Activated T-cell treated with anti-CD3 and anti-CD28 coated beads, Interleukin-2, amount 50 U/mL, for 72 hours (primary cell): ENCODE results near the gene JRKL. TPM values are rescaled to one million over a fixed set of nuclear protein-coding genes. Genes with fewer than 3 reads are reported as not detected.

Experiments used
- ATAC-seq, 2 donors: fragments of 150-1000 bp; cut with Tn5 transposase; replicated peaks in 1 of 2; 2 replicates each; pipeline ENCODE4 v1.10.0; 2021; ENCODE audit warnings: moderate library complexity in 2 of 2, mild to moderate bottlenecking in 1 of 2
- DNase-seq, 2 donors: peaks; one replicate each; pipeline ENCODE4 v3.0.0; 2021 to 2022; ENCODE audit warnings: mixed read lengths in 1 of 2
- H3K27ac Mint-ChIP-seq: one replicate; pipeline ENCODE4 v1.8.0; 2022; ENCODE audit warnings: mild to moderate bottlenecking, moderate library complexity, mixed read lengths
- H3K27me3 Mint-ChIP-seq: one replicate; pipeline ENCODE4 v1.8.0; 2022; ENCODE audit warnings: low read depth, mixed read lengths
- H3K36me3 Mint-ChIP-seq, 2 donors: one replicate each; pipeline ENCODE4 v1.8.0; 2022; ENCODE audit warnings: mixed read lengths in 2 of 2, mild to moderate bottlenecking in 1 of 2; ENCODE audit not compliant: insufficient read depth in 2 of 2
- H3K4me1 Mint-ChIP-seq: one replicate; pipeline ENCODE4 v1.8.0; 2022; ENCODE audit warnings: low read depth, mixed read lengths
- H3K4me3 Mint-ChIP-seq, 2 donors: one replicate each; pipeline ENCODE4 v1.8.0; 2022; ENCODE audit warnings: mild to moderate bottlenecking in 2 of 2, mixed read lengths in 2 of 2, moderate library complexity in 2 of 2
- H3K9me3 Mint-ChIP-seq, 2 donors: one replicate each; pipeline ENCODE4 v1.8.0; 2022; ENCODE audit warnings: mixed read lengths in 2 of 2
- total RNA-seq, 2 donors: library from RNA; stranded (reverse); gene quantifications; one replicate each; pipeline ENCODE4 v1.2.3, GENCODE V29; 2022

The JRKL gene
- total RNA-seq = 10 to 100 TPM; 10.6 to 11.0 TPM

- peak; percentile 97 for ATAC-seq
- Mint-ChIP-seq H3K27me3 (no peaks in the 10 kb centered on the region), H3K27ac (peak within 1 kb of the TSS; percentile 95), H3K9me3 (no peaks in the 10 kb centered on the region), H3K4me1 (peaks cover 76% of the 10 kb centered on the region), H3K36me3 (peaks cover 2 to 18% of the 10 kb centered on the region in 2 donors), H3K4me3 (peak within 1 kb of the TSS; percentile 85 to 92)
- peak; percentile 99 for DNase-seq
Measured at GRCh38 chr11:96389720-96390487, at the start of gene JRKL, which contains the start of gene CCDC82. Gene JRKL, plus strand, starts transcription at chr11:96390013. Its CDS starts 637 bp downstream, at chr11:96390650. Gene CCDC82, minus strand, starts transcription at chr11:96389912. Its CDS starts 5,165 bp downstream, at chr11:96384747.

DNA sequence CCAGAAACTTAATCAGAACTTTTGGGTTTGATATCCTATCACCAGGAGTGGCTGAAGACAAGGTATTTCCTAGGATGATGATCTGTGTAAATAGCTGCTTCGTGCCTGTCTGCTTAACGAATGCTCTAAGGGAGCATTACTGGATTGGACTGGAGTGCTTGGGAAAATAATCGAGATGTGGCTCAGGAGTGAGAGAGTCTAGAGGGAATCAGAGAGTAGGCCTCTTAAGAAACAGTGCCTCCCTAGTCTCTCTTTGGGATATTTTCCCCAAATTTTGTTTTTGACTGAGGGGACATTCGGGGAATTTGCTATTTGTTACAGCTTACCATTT, 49.3 kb upstream of the JRKL start:
- peaks cover 0 to 1% of the 10 kb centered on the region in 2 donors for H3K9me3 Mint-ChIP-seq
- H3K27me3 Mint-ChIP-seq = no peaks in the 10 kb centered on the region
- peak overlapping the region; percentile 94 to 99 for H3K4me3 Mint-ChIP-seq
- DNase-seq = no peak
- H3K27ac Mint-ChIP-seq = peak overlapping the region; percentile 98
- peaks cover 7 to 19% of the 10 kb centered on the region in 2 donors for H3K36me3 Mint-ChIP-seq
- H3K4me1 Mint-ChIP-seq = peaks cover 56% of the 10 kb centered on the region
- ATAC-seq = no peak

GRCh38 chr11:96341211-96342013, 48.4 kb upstream of the JRKL start:
- Mint-ChIP-seq H3K27me3 (no peaks in the 10 kb centered on the region), H3K9me3 (peaks cover 0 to 1% of the 10 kb centered on the region in 2 donors), H3K4me1 (peaks cover 48% of the 10 kb centered on the region), H3K27ac (peak overlapping the region; percentile 98), H3K4me3 (peak overlapping the region; percentile 94 to 99), H3K36me3 (peaks cover 5 to 16% of the 10 kb centered on the region in 2 donors)
- peak; percentile 67 for ATAC-seq
- DNase-seq = peak; percentile 79 to 81

DNA sequence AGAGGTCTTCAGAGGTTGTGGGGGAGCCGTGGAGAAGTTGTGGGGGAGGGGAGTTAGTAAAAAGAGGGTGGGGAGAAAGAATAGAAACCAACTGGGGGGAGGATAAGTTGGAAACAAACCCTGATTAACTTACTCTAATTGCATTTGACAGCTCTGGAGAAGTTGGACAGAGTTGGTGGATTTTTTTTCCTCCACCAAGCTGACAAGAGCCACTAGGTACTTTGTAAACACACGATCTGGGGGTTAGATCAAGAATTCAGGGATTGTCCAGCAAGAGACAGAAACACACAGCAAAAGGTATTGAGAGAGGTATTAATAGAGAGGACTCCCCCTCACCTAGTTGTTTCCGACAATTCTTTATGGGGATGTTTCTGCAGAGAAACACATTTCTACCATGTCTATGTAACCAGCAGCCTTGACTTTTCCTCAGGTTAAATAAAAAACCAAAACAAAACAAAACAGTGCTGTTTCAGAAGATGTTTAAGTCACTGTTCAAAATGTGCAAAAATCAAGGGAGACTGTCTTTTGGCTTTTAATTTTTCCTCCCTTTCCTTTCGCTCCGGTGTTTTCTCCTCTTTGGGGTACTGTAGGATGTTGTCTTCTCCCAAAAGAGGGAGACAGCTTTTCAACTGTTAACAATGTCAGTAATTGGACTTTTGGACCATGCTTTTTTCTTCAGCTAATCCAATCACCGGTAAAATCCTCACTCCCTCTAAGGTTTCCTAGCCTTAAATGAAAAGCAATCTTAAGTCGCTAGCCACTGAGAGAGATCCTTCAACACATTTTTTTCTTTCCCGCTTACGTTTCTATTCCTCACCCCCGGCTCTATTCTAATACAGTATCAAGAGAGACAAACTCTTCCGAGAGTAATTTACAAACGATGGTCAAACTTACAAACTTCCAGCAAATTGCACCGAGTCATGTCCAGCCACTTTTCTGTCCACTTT, 47.5 kb upstream of the JRKL start:
- ATAC-seq (no peak), DNase-seq (no peak)
- Mint-ChIP-seq H3K4me1 (peaks cover 39% of the 10 kb centered on the region), H3K27ac (peak overlapping the region; percentile 98), H3K36me3 (peaks cover 6 to 16% of the 10 kb centered on the region in 2 donors), H3K27me3 (no peaks in the 10 kb centered on the region), H3K4me3 (peak overlapping the region; percentile 94 to 99), H3K9me3 (peaks cover 0 to 1% of the 10 kb centered on the region in 2 donors)

DNA sequence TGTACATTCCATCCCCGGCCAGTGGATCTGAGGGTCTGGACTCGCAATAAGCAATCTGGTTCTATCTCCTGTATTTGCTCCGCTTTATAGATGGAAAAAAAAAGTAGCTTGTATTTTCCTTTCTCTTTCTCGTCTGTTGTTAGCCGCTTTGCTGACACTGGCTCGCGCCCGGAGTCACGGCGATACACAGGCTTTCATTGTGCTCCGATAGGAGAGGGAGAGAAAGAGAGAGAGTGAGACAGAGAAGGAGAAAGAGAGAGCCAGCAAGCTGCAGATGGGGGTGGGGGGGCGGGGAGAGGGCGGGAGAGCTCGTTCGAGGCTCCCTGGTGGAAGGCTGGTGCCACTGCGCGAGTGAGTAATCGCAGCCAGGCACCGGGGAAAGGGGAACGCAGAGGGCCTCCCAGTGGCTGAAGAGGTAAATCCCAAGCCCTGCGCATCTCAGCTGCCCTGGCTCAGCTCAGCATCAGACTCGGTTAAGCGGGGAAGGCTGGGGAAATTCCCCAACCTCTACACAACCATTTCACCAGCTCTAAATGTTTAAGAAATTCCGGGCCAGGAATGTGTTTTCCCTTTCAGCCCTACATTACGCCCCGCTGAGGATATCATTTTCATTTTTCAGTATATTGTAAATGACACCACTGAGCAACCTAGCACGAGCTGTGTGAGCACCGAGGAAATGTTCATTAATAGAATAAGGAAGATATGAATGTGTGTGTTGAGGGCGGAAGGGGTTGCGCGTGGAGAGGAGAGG, 46.7 kb upstream of the JRKL start, which contains the start of gene MAML2:
Gene MAML2 (minus strand): TSS at position 235 of the 751 bp plus-strand sequence. CDS start 1,300 bp downstream, outside the sequence.
- ATAC-seq = peak; percentile 80 to 84
- peaks cover 30% of the 10 kb centered on the region for H3K4me1 Mint-ChIP-seq
- peak within 1 kb of the TSS; percentile 94 to 99 for H3K4me3 Mint-ChIP-seq
- peak within 1 kb of the TSS; percentile 98 for H3K27ac Mint-ChIP-seq
- H3K27me3 Mint-ChIP-seq = no peaks in the 10 kb centered on the region
- peak; percentile 89 to 93 for DNase-seq
- H3K36me3 Mint-ChIP-seq = peaks cover 6 to 16% of the 10 kb centered on the region in 2 donors
- H3K9me3 Mint-ChIP-seq = peaks cover 0 to 1% of the 10 kb centered on the region in 2 donors

- Mint-ChIP-seq H3K4me3 (no peak overlapping the region), H3K27ac (no peak overlapping the region), H3K4me1 (peaks cover 24% of the 10 kb centered on the region), H3K9me3 (no peaks in the 10 kb centered on the region), H3K36me3 (peaks cover 9 to 20% of the 10 kb centered on the region in 2 donors), H3K27me3 (no peaks in the 10 kb centered on the region)
- ATAC-seq (no peak), DNase-seq (no peak)
Measured at GRCh38 chr11:96356848-96357247, 33.0 kb upstream of the JRKL start.

DNA sequence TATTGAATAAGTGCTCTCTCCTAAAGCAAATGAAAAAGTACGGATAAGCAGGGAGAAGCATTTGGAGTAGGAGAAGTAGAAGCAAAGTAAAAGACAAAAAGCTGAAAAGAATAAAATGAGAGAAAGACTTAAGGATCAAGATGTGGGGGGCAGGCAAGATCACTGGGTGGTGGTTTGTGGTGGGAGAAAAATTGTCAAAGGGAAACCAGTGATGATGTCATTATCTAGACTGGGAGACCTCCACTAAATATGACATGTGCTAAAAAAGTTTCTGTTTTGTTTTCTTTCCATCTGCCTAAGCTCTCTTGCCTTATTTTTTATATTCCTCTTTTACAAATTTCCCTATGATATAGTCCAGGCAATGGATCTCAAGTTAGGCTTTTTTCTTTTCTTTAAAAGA, 32.0 kb upstream of the JRKL start:
- Mint-ChIP-seq H3K4me1 (peaks cover 24% of the 10 kb centered on the region), H3K27ac (peak overlapping the region; percentile 67), H3K36me3 (peaks cover 9 to 18% of the 10 kb centered on the region in 2 donors), H3K9me3 (no peaks in the 10 kb centered on the region), H3K27me3 (no peaks in the 10 kb centered on the region), H3K4me3 (peak overlapping the region; percentile 17 to 66)
- ATAC-seq (peak; percentile 92 to 95), DNase-seq (peak; percentile 36 to 46)

- peak; percentile 22 to 25 for ATAC-seq
- peaks cover 9 to 21% of the 10 kb centered on the region in 2 donors for H3K36me3 Mint-ChIP-seq
Measured at GRCh38 chr11:96358321-96358720, 31.5 kb upstream of the JRKL start.

DNA sequence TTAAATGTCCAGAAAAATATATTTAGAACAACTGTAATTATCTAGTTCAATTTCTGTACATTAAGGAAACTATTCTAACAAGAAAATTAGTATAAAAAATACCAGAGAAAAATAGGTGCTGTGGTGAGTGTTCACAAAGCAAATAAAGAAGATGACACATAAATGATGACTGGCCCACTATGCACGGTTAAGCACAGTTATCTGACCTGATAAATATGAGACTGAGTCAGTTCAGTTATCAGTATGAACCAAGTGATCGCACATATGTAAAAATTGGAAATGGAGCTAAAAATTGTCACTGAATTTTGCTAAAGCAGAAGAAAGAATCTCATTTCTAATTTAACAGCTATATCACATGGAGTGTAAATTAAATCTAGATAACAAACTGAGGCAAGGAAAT, 28.0 kb upstream of the JRKL start:
- Mint-ChIP-seq H3K27me3 (no peaks in the 10 kb centered on the region), H3K4me1 (peaks cover 24% of the 10 kb centered on the region), H3K9me3 (no peaks in the 10 kb centered on the region), H3K4me3 (no peak overlapping the region), H3K27ac (no peak overlapping the region), H3K36me3 (peaks cover 2 to 8% of the 10 kb centered on the region in 2 donors)
- no peak for DNase-seq
- no peak for ATAC-seq

More at GRCh38 chr11:96358321-96358720, 31.5 kb upstream of the JRKL start:
- no peak for DNase-seq
- Mint-ChIP-seq H3K27ac (peak overlapping the region; percentile 67), H3K4me1 (peaks cover 24% of the 10 kb centered on the region), H3K27me3 (no peaks in the 10 kb centered on the region), H3K9me3 (no peaks in the 10 kb centered on the region), H3K4me3 (peak overlapping the region; percentile 17 to 66)

DNA sequence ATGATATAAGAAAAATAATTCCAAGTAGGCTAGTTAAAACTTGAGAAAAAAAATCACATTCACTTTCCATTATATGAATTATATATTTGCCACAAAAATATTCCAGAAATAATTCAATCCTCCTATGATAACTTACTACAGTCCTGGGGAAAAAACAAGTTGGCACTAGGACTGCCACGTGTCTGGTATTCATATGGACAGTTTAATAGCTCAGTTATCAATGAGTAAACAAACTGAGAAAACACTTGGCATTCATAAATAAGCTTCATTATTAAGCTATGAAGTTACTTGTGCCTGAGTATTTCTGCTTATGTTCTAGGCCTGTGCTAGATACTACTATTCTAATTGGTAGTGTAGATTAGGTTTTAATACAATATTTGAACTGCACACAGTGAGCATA, 24.3 kb upstream of the JRKL start:
- Mint-ChIP-seq H3K27me3 (no peaks in the 10 kb centered on the region), H3K9me3 (no peaks in the 10 kb centered on the region), H3K36me3 (peaks cover 5 to 15% of the 10 kb centered on the region in 2 donors), H3K4me1 (no peaks in the 10 kb centered on the region), H3K4me3 (no peak overlapping the region), H3K27ac (no peak overlapping the region)
- DNase-seq (no peak), ATAC-seq (no peak)

- Mint-ChIP-seq H3K27me3 (no peaks in the 10 kb centered on the region), H3K36me3 (peaks cover 6 to 16% of the 10 kb centered on the region in 2 donors), H3K27ac (no peak overlapping the region), H3K4me1 (no peaks in the 10 kb centered on the region), H3K4me3 (no peak overlapping the region), H3K9me3 (no peaks in the 10 kb centered on the region)
- DNase-seq (no peak), ATAC-seq (no peak)
Measured at GRCh38 chr11:96366024-96366423, 23.8 kb upstream of the JRKL start.

- H3K36me3 Mint-ChIP-seq = peaks cover 8 to 20% of the 10 kb centered on the region in 2 donors
- ATAC-seq (no peak), DNase-seq (no peak)
- no peaks in the 10 kb centered on the region for H3K9me3 Mint-ChIP-seq
- H3K27me3 Mint-ChIP-seq = no peaks in the 10 kb centered on the region
- H3K4me1 Mint-ChIP-seq = no peaks in the 10 kb centered on the region
- H3K27ac Mint-ChIP-seq = no peak overlapping the region
- no peak overlapping the region for H3K4me3 Mint-ChIP-seq
Measured at GRCh38 chr11:96367342-96367741, 22.5 kb upstream of the JRKL start.
